Stimulated activated memory B cell treated with anti-CD40 and anti-IgM and Interleukin-4, amounts not matched to agents 10 μg/mL and 1 μg/mL and 100 μg/mL, for 72 hours (primary cell): Measurements from ENCODE around the gene PAQR5.
"Not testable (repeated sequence)": the region's sequence is repeated elsewhere in the genome, so short reads cannot be mapped to it uniquely, and the experiment has no call there.

Source experiments
- ATAC-seq: fragments of 150-1000 bp; cut with Tn5 transposase; 2 replicates; pipeline ENCODE4 v1.10.0; 2021
- H3K27ac Mint-ChIP-seq: one replicate; pipeline ENCODE4 v1.8.0; 2022; ENCODE audit warnings: mild to moderate bottlenecking, mixed read lengths
- H3K27me3 Mint-ChIP-seq: one replicate; pipeline ENCODE4 v1.8.0; 2022; ENCODE audit warnings: mixed read lengths
- H3K36me3 Mint-ChIP-seq: one replicate; pipeline ENCODE4 v1.8.0; 2022; ENCODE audit warnings: mixed read lengths
- H3K4me1 Mint-ChIP-seq: one replicate; pipeline ENCODE4 v1.8.0; 2022; ENCODE audit warnings: mixed read lengths
- H3K4me3 Mint-ChIP-seq: one replicate; pipeline ENCODE4 v1.8.0; 2022; ENCODE audit warnings: mild to moderate bottlenecking, moderate library complexity, mixed read lengths
- H3K9me3 Mint-ChIP-seq: one replicate; pipeline ENCODE4 v1.8.0; 2022; ENCODE audit warnings: mixed read lengths

Gene PAQR5

DNA sequence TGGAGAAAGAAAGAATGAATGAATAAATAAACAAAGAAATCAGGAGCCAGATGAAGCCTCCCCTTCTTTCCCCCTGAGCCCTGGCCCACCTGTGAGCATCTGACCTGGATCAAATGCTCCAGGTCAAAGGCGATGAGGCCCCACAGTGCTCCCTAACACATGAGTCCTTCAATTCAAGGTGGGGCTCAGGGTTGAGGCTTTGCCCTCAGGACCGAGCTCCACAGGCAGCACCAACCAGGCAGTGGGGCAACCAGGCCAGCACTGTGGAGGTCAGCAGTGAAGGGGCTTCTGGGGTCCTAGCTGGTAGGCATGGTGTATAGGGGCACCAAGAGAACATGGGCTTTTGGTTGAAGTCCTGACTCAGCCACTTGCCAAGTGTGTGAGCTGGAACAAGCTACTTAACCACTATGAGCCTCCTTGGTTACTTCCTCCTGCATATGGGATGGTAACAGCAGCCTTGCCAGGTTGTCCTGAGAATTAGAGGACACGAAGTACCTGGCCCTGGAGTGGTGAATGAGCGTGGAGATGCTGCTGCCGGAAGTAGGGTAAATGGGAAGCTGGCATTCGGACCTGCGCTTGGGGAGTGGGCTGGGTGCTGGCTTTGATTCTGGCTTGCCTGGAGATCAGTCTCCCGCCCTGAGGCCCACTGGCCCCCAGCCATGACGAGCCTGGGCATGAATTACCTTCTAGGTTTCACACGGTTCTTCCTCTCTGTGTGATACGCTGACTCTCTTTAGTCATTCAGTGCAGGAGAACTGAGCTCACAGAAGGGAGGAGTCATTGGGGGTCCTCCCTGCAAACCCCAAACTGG is 10.0 kb upstream of the PAQR5 start:
- Mint-ChIP-seq H3K4me1 (no peaks in the 10 kb centered on the region), H3K4me3 (no peak overlapping the region)

GRCh38 chr15:69289342-69290146 is 9.2 kb upstream of the PAQR5 start:
- Mint-ChIP-seq H3K27ac (no peak overlapping the region), H3K4me3 (no peak overlapping the region), H3K36me3 (no peaks in the 10 kb centered on the region), H3K4me1 (no peaks in the 10 kb centered on the region), H3K9me3 (no peaks in the 10 kb centered on the region), H3K27me3 (no peaks in the 10 kb centered on the region)
- ATAC-seq = no peak

More for the DNA sequence above, 10.0 kb upstream of the PAQR5 start:
- Mint-ChIP-seq H3K9me3 (no peaks in the 10 kb centered on the region), H3K36me3 (no peaks in the 10 kb centered on the region), H3K27ac (no peak overlapping the region), H3K27me3 (no peaks in the 10 kb centered on the region)
- no peak for ATAC-seq

DNA sequence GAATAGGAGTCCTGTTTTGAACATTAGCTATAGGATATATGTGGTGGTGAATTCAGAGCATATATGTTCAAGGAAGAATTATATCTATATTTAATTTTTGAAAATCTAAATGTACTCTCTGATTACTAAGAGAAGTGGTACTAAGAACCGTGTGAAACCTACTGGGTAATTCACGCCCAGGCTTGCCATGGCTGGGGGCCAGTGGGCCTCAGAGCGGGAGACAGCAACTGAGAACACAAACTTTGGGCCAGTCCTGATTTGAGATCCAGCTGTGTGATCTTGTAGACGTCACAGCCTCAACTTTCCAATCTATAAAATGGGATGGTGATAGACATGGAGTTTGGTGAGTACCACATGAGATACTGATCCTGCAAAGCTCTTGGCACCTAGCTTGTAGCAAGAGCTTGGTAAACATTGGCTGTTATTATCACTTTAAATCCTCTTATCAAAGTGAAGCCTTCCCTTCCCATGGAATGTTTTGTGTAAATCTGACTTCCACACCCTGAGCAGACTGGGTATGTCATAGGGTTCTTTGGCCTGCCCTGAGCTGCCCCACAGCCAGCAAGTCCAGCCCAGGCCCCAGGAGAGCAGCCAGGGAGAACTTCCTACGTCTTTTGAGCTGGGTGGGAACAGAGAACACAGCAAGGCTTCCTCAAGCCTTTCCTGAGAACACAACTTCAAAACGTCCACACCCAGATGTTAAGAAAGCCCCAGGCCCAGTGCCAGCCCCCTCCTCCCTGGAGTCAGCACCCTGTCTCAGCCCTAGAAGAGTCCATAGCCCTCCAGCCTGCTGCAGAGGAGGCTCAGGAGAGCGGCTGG is 8.2 kb upstream of the PAQR5 start:
- Mint-ChIP-seq H3K27me3 (no peaks in the 10 kb centered on the region), H3K4me1 (no peaks in the 10 kb centered on the region), H3K27ac (no peak overlapping the region), H3K36me3 (no peaks in the 10 kb centered on the region), H3K4me3 (no peak overlapping the region), H3K9me3 (peaks cover 3% of the 10 kb centered on the region)
- no peak for ATAC-seq

DNA sequence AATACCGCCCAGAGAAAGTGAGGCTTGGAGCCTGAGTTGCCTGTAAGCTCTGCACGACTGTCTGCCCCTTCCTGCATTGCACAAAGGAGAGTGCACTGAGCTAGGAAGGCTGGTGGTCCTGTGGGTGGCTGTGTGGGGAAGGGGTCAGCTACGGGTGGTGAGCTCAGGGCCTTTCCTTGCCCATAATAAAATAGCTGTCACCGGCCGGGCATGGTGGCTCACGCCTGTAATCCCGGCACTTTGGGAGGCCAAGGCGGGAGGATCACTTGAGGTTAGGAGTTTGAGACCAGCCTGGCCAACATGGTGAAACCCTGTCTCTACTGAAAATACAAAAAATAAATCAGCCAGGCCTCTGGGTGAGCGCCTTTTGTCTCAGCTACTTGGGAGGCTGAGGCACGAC is 7.1 kb upstream of the PAQR5 start:
- H3K4me3 Mint-ChIP-seq, H3K9me3 Mint-ChIP-seq, H3K27ac Mint-ChIP-seq, H3K4me1 Mint-ChIP-seq, ATAC-seq, H3K36me3 Mint-ChIP-seq, H3K27me3 Mint-ChIP-seq: not testable (repeated sequence)

DNA sequence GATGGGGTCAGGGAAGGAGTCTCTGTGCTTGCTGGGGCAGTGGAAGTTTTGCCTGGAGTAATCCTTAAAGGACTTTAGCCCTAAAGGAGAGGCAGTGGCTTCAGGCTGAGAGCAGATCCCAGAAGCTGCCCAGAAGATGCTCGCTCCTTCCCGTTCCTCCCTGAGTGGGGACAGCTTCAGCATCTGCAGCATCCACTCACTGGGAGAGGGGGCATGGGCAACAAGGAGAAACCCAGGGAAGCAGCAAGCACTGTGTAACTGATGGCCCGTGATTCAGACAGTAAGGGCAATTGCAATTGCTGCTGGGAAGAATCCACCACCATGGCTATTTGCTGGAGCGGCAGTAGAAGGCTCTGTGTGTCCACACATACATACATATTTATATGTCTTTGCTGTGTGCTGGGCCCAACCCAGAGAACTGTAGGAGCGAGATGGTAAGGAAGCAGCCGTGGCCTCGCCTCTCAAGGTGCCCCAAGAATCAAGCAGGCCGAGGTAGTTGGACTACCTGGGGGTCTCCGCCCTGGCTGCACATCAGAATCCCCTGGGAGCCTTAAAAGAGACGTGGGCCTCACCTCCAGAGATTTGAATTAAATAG is 5.8 kb upstream of the PAQR5 start:
- Mint-ChIP-seq H3K36me3 (no peaks in the 10 kb centered on the region), H3K27me3 (peaks cover 17% of the 10 kb centered on the region), H3K4me1 (no peaks in the 10 kb centered on the region), H3K4me3 (no peak overlapping the region), H3K27ac (no peak overlapping the region), H3K9me3 (peaks cover 3% of the 10 kb centered on the region)
- no peak for ATAC-seq

DNA sequence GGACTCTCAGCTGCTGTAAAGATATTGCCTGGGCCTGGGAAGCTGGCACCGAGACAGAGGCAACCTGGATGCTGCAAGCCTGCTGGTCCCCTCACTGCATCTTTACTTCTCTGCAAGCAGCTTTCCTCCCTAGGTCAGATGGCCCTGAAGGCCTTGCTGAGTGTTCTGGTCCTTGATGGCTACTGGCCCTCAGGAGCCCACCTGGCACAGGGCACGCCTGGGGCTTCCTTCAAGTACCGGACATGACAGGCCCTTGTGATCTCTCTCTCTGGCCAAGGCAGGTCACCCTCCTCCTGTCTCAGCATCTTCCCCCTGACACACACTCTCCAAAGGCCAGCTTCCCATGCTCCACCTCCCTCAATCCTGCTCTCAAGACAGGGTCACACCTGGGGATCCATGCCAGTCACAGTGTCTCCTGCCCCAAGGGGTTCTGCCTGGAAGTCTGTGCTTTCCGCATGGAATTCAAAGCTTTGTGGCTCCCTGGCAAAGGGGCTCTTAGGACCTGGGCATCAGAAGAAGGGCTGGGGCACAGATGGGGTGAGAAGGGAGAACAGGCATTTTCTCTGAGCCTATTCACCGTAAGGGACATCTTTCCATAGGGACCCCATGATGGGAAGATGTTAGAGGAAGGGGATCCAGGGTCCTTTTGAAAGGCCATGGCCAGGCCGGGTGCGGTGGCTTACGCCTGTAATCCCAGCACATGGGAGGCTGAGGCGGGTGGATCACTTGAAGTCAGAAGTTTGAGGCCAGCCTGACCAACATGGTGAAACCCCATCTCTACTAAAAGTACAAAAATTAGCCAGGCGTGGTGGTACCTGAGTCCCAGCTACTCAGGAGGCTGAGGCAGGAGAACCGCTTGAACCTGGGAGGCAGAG is 4.7 kb upstream of the PAQR5 start:
- no peak overlapping the region for H3K27ac Mint-ChIP-seq
- peaks cover 3% of the 10 kb centered on the region for H3K9me3 Mint-ChIP-seq
- no peaks in the 10 kb centered on the region for H3K4me1 Mint-ChIP-seq
- H3K36me3 Mint-ChIP-seq = no peaks in the 10 kb centered on the region
- ATAC-seq = no peak
- peaks cover 24% of the 10 kb centered on the region for H3K27me3 Mint-ChIP-seq
- H3K4me3 Mint-ChIP-seq = no peak overlapping the region

GRCh38 chr15:69296606-69297005 is 2.1 kb upstream of the PAQR5 start:
- Mint-ChIP-seq H3K27ac (no peak overlapping the region), H3K27me3 (peaks cover 49% of the 10 kb centered on the region), H3K36me3 (no peaks in the 10 kb centered on the region), H3K9me3 (peaks cover 3% of the 10 kb centered on the region), H3K4me3 (no peak overlapping the region), H3K4me1 (peaks cover 7% of the 10 kb centered on the region)
- no peak for ATAC-seq

- H3K27ac Mint-ChIP-seq = no peak overlapping the region
- peaks cover 7% of the 10 kb centered on the region for H3K4me1 Mint-ChIP-seq
- no peak overlapping the region for H3K4me3 Mint-ChIP-seq
- H3K9me3 Mint-ChIP-seq = peaks cover 3% of the 10 kb centered on the region
- ATAC-seq = no peak
- peaks cover 61% of the 10 kb centered on the region for H3K27me3 Mint-ChIP-seq
- no peaks in the 10 kb centered on the region for H3K36me3 Mint-ChIP-seq
Measured at GRCh38 chr15:69297642-69298353, 914 bp upstream of the PAQR5 start.

DNA sequence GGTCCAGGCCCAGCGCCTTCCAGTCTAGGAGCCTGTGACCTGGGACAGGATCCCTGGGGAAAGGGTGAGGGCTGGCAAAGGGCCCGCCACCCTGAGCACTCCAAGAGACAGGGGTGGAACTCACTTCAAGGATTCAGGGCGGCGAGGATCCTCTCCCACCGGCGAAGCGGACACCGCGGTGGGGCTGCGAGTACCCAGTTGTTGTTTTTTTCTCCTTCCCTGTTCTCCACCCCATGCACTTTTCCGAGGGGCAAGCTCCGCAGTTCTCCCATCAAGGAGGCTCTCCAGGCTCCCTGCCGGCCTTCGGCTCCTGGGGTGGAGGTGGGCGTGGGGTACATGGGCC is 387 bp upstream of the PAQR5 start:
- Mint-ChIP-seq H3K36me3 (no peaks in the 10 kb centered on the region), H3K9me3 (peaks cover 3% of the 10 kb centered on the region), H3K27ac (no peak overlapping the region), H3K4me1 (peaks cover 7% of the 10 kb centered on the region), H3K27me3 (peaks cover 66% of the 10 kb centered on the region), H3K4me3 (no peak overlapping the region)
- no peak for ATAC-seq

GRCh38 chr15:69299451-69299886 is 757 bp downstream of the PAQR5 start:
- H3K27ac Mint-ChIP-seq = no peak overlapping the region
- peaks cover 70% of the 10 kb centered on the region for H3K27me3 Mint-ChIP-seq
- peaks cover 7% of the 10 kb centered on the region for H3K4me1 Mint-ChIP-seq
- peaks cover 3% of the 10 kb centered on the region for H3K9me3 Mint-ChIP-seq
- H3K4me3 Mint-ChIP-seq = peak overlapping the region; percentile 40
- H3K36me3 Mint-ChIP-seq = no peaks in the 10 kb centered on the region
- ATAC-seq = no peak

DNA sequence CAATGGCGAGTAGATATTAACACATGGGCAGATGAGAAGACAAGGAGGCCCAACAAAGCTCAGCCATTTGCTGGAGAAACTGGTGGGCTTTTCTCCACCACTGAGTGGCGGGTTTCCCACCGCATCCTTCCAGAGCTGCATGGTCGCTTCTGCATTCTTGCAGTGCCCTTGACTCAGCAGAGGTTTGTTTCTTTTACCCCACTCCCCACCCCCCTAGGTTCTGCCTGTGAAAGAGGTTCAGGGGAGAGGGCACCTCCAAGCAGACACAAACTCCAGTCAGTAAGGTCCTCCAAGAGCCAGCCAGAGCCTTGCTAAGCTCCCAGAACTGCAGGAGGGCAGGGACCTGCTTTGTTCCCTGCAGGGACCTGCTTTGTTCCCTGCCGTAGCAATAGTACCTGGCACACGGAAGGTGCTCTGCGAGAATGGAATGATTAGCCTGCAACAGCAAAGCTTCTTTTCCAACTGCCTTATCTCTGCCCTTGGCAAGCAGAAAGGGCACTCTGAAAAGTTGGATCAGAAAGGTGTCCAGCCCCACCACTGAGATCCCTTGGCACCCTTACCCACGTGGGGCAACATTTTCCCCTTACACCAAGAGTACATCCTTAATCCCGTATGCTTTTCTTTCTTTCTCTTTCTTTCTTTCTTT is 1.4 kb downstream of the PAQR5 start:
- H3K4me1 Mint-ChIP-seq = peaks cover 7% of the 10 kb centered on the region
- H3K27ac Mint-ChIP-seq = no peak overlapping the region
- ATAC-seq = no peak
- H3K27me3 Mint-ChIP-seq = peaks cover 70% of the 10 kb centered on the region
- no peaks in the 10 kb centered on the region for H3K36me3 Mint-ChIP-seq
- H3K4me3 Mint-ChIP-seq = no peak overlapping the region
- no peaks in the 10 kb centered on the region for H3K9me3 Mint-ChIP-seq

GRCh38 chr15:69301101-69301500 is 2.4 kb downstream of the PAQR5 start:
- H3K27me3 Mint-ChIP-seq = peaks cover 76% of the 10 kb centered on the region
- not testable (repeated sequence) for H3K4me1 Mint-ChIP-seq, ATAC-seq, H3K9me3 Mint-ChIP-seq, H3K27ac Mint-ChIP-seq, H3K36me3 Mint-ChIP-seq, H3K4me3 Mint-ChIP-seq

GRCh38 chr15:69302087-69302486 is 3.4 kb downstream of the PAQR5 start:
- H3K27ac Mint-ChIP-seq, H3K9me3 Mint-ChIP-seq, H3K4me1 Mint-ChIP-seq, H3K4me3 Mint-ChIP-seq, ATAC-seq, H3K36me3 Mint-ChIP-seq: not testable (repeated sequence)
- peaks cover 77% of the 10 kb centered on the region for H3K27me3 Mint-ChIP-seq
